Bone marrow (tissue), 2 donors: ENCODE measurements around the gene INPP5A.
"Not testable (repeated sequence)": the region's sequence is repeated elsewhere in the genome, so short reads cannot be mapped to it uniquely, and the experiment has no call there.

Source experiments
- DNase-seq, 2 donors: peaks; one replicate each; lab custom pipeline; 2025; lab: John Stamatoyannopoulos, UW

INPP5A gene

DNA sequence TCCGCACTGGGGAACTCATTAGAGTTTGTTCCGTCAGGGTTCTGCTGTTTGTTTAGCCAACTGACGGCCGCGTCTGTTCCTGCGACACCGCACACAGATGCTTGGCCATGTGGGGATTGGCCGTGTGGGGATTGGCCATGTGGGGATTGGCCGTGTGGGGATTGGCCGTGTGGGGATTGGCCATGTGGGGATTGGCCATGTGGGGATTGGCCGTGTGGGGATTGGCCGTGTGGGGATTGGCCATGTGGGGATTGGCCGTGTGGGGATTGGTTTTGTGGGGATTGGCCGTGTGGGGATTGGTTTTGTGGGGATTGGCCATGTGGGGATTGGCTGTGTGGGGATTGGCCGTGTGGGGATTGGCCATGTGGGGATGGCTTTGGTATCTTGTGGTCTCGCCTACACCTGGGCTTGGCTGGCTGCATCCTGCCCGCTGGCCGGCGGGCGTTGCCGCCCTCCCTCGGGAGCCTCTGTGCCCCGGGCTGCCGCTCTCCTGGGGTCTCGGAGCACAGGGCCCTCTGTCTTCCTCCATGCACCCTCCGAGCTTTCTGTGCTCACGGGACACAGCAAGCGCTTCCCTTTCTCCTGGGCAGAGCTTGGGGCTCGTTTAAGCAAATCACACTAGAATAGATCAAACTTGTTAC lies 185.9 kb downstream of the INPP5A start:
- no peak for DNase-seq

DNA sequence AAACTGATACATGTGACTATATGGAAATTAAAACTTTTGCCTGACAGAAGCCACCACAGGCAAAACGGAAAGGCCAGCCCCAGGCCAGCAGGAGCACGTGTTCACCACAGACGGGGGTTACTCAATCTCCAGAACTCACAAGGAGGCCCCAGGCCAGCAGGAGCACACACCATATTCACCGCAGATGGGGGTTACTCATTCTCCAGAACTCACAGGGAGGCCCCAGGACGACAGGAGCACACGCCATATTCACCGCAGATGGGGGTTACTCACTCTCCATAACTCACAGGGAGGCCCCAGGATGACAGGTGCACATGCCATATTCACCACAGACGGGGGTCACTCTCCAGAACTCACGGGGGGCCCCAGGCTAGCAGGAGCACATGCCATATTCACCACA lies 186.9 kb downstream of the INPP5A start:
- no peak for DNase-seq

GRCh38 chr10:132725202-132725601 lies 187.6 kb downstream of the INPP5A start:
- no peak for DNase-seq

GRCh38 chr10:132726194-132726593 lies 188.6 kb downstream of the INPP5A start:
- DNase-seq = no peak

GRCh38 chr10:132726951-132727350 lies 189.4 kb downstream of the INPP5A start:
- no peak for DNase-seq

DNA sequence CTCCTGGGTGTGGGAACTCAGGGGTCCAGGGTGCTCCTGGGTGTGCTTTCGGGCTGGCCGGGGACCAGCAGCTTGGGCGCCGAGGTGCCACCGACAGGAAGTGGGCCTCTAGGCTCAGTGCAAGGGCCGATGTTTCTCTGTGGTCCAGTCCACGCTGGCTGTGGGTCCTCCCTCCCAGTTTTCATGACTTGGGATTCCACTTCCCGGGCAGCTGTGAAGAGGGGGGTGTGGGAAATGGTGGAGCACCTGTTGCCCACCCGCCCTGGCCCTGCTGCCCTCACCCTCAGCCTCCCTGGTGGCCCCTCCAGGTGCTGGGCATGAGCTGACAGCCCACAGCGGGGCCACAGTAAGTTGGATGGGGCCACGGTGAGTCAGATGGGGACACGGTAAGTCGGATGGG lies 189.8 kb downstream of the INPP5A start:
- no peak for DNase-seq

DNA sequence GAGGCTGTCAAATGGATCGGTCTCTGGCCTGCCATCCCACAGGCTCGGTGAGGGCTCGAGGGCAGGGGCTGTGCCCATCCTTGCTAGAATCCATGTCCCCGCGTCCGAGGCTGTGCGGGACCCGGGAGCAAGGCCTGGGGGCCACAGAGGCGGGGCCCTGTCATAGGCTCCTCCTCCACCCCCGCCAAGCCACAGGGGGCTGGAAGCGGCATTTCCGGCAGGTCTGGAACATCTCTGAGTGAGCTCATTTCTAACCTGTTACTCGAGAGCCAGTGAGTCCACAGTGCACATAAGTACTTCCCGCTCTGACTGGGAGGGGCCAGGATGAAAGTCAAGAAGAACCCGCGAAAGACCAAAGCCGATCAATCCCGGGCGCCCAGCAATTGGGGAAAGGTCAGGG lies 190.7 kb downstream of the INPP5A start:
- no peak for DNase-seq

GRCh38 chr10:132728741-132729140 lies 191.2 kb downstream of the INPP5A start:
- no peak for DNase-seq

DNA sequence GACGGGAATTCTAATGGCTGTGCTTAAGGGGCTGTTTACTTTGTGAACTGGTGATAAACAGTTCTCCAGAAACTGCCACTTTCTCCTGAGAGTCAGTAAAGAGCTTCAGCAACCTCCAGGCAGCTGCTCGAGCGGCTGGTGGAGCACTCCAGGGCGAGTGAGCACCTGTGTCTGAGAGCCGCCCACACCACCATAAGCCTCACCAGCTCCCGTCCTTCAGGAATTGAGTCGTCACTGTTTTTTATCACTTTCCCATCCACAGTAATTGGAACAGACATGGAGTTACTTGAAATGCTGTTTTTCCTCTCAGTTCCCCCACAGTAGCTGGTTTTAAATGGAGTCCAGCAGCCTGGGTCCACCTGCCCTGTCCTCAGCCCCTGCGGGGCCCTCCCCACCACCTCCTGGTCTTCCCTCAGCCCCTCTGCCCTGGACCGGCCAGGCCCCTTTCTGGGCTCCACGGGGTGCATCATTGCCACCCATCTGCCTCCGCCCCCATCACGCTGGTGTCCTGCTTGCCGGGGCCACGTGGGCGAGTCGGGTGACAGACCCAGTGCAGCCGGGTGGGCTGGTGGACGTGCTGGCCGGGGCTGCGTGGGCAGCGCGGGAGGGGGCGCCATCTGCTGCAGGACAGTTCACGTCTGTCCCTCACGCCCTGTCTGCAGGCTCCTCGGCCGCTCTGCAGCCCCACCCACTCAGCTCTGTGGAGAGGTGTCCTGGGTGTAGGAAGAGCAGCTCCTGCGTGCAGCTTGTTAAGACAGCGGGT lies 192.4 kb downstream of the INPP5A start:
- DNase-seq = no peak

DNA sequence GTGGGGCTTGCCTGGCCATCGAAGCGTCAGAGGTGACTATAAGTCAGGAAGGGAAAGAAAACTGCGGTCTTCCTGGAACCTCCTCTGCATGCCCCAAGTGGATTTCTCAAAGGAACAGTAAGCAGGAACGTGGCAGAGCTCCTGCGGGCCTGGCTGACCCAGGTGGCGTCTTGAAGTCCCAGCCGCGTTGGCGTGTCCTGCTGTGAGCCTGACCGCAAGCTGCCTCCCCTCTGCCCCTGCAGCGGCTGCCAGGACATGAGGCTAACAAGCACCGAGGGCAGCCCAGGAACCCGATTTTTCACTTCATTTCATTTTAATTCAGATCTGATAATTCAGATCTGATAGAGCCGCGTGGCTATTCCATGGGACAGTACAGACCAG lies 193.0 kb downstream of the INPP5A start:
- DNase-seq = no peak

DNA sequence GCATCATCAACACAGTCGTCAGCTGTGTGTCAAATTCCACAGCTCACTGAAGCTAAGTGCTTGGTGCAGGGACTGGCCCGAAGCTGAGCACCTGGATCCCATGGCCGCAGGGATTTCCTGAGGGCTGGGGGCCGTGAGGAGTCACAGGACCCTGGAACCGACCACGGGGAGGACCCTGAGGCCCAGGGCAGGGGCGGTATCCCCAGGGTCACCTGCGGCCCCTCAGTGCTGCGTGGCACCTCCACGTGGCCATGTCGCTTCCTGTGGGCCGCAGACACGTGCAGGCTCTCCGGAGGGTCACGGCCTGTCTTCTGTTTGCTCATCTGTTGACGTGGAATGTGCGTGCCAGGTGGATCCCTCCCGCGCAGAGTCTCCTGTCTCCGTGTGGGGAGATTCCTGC lies 194.9 kb downstream of the INPP5A start:
- no peak for DNase-seq

DNA sequence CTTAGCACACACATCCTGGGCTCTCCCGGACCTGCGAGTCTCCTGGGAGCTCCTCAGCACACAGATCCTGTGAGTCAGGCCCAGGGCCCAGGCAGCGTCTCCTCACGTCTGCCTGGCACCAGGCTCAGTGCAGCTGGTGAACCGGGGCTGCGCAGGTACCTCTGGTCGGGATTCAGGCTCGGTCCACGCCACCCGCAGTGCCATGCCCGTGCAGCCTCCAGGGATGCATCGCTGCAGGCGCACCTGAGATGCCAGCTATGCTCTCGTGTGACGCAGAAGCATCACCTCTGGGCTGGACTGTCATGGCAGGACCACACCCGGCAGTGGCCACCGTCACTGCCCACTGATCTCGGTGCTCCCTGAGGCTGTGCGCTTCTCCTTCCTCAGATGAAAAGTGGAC lies 196.3 kb downstream of the INPP5A start:
- no peak for DNase-seq

DNA sequence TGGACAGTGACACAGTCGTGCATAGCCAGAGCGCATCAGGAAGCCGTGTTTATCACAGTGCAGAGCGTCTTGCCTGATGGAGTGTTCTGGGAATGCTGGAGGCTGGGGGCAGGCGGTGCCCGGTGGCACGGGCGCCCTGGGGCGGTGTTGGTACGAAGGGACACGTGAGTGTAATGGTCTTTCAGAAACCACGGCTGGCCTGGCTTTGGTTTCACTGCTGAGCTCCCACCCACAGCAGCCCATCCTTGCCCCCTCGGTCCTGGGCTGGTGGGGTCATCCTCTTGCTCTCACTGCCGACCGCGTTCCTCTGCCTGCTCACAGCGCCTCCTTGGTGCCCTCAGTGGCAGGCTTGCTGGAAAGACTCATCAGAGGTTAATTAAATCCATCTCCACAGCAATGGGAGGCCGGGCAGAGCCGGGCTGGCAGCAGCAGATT lies 197.8 kb downstream of the INPP5A start:
- no peak for DNase-seq

DNA sequence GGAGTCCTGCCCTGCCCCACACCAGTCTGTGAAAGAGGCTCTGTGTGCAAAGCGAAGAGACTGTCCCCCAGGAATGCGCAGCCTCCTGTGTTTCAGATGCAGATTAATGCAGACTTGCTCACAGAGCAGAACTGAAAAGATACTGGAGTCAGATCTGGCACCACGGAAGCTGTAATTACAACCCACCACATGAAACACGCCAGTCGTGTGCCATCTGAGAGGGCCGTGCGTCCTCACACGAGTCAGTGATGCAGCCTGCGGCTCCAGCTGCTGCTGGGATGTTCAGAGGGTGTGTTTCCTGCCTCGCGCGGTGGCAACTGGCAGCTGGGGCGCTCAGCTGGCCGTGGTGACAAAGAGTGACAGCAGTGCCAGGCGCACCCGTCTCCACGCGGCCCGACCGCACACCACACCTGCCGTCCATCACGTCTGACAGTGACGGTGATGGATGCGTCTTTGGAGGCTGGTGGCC lies 198.4 kb downstream of the INPP5A start:
- DNase-seq = no peak

DNA sequence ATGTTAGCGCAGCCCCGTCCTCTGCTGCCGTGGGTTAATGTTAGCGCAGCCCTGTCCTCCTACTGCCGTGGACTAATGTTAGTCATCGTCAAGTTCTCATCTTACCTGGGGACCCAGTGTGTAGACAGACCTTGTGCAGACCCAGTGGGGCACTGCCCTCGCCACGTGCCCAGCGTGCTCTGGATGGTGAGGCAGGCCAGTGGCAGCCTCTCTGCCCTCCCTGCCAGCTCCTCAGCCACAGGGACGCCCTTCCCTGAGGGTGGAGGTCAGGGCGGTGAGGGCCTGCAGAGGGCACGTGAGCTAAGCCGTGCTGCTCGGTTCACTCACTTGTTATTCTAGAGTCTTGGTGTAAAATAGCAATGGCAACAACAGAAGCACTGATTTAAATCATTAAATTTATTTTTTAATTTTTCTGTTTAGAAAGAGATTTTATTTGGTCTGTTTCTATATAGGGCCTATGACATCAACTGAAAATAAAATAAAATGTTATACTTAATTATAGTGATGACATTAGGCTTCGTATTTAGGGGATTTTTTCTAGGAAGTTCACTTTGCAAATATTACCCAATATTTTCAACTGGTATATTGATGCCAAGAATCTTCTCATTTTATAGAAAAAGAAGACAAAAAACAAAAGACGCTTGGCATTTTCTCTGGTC lies 199.9 kb downstream of the INPP5A start:
- no peak for DNase-seq

DNA sequence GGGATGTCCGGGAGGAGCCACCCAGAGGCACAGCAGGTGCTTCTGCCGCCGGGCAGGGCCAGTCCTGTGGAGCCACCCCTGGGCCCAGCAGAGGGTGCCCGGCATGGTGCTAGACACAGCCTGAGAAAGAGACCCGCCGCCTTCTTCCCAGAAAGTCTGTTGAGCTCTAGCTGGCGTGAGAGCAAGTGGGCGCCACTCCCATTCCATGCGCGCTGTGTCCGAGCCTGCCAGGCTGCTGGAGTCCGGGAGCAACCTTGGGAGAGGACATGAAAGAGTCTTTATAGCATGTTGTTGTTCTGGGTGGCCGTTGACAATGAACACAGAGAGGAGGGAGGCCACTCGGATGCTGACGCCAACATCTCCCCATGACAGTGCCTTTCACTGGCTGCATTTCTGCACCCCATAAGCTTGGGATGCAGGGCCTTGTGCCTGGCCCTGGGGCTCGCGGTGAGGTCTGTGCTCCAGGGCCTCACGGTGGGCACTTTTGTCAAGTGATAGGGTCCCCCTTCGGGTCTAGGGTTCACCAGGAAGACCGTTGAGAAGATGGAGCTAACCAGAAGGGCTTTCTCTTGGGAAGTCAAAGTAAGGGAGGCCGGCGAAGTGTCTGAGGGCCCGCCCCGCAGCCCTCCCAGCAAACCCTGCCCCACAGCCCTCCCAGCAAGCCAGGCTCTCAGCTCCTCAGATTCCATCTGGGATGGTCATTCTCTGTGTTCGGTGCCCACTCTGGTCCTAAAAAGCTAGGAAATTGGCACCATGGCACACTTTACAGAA lies 201.1 kb downstream of the INPP5A start:
- no peak for DNase-seq

DNA sequence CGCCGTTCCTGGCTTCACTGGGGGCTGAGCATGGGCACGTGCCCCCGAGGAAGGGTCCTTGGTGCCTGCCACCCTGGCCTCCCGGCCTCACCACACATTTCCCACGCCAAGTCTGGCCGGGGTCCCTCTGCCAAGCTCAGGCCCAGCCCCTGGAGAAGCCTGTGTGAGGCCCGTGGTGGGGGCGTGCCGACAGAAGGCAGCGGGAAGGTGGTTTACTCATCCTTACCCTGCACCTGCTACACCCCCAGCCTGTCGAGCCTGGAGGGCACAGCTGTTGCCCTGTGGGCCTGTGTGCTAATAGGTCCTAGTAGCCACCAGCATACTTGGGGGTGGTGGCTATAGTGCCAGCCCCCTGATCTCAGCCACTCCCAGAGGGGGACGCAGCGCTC lies 201.6 kb downstream of the INPP5A start:
- DNase-seq = no peak

DNA sequence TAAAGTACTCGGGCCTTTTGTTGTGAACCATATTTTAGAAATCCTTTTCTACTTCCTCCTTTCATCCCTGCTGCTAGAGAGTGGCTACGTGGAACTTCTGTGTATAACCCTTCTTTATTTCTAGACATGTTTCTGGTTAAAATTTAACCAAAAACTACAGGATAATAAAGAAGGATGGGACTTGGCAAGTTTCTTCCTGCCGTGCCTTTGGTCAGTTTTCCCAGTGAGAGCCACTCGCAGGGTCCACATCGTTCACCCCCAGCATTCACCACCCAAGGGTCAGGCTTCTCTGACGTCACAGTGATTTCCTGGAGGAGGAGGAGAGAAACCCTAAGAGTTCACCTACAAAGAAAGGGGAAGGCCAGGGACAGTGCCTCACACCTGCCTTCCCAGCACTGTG lies 203.0 kb downstream of the INPP5A start:
- DNase-seq = no peak

GRCh38 chr10:132742167-132742836 lies 204.7 kb downstream of the INPP5A start:
- DNase-seq = no peak

GRCh38 chr10:132742837-132743194 lies 205.2 kb downstream of the INPP5A start:
- DNase-seq = no peak

DNA sequence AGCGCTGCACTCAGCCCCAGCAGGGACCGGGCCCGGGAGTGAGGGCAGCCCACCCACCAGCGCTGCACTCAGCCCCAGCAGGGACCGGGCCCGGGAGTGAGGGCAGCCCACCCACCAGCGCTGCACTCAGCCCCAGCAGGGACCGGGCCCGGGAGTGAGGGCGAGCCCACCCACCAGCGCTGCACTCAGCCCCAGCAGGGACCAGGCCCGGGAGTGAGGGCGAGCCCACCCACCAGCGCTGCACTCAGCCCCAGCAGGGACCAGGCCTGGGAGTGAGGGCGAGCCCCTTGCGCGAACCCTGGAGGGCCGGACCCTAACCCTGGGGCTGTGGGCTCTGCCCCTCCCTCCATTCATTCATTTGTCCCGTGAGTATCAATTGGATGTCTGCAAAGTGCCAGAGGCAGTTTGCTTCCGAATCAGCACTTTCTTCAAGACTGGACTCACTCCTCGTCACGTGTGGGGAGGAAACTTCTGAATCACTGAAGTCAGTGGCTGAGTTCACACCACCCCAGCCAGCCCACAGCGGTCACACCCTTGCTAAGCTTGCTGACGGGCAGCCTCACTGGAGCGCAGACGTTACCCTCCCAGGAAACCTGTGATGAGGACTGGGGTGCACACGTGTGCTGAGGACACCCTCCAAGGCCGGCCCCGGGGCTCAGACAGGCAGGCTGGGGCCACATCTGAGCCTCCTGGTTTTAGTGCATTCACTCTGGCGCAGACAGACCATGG lies 205.8 kb downstream of the INPP5A start:
- DNase-seq = not testable (repeated sequence)
